Lung (tissue), 12 donors: ENCODE measurements around the gene SRSF6. TPM values are rescaled to one million over a fixed set of nuclear protein-coding genes. Genes with fewer than 3 reads are reported as not detected.

Experiments used
- ATAC-seq: fragments of 200-7000 bp; cut with Tn5 transposase; one replicate; pipeline ENCODE4 v1.9.1; 2020; ENCODE audit warnings: moderate number of reproducible peaks; ENCODE audit not compliant: insufficient read depth, low FRiP score
- DNase-seq, 3 donors: peaks; one replicate each; pipeline ENCODE4 v3.0.0-alpha.2; 2013 to 2017
- H3K27ac ChIP-seq, 2 donors: one replicate each; pipeline ENCODE4 v1.5.1; 2013; ENCODE audit warnings: mild to moderate bottlenecking in 2 of 2, moderate library complexity in 2 of 2, control low read depth in 1 of 2, inconsistent platforms in 1 of 2, low read depth in 1 of 2, low read length in 1 of 2
- H3K27me3 ChIP-seq, 3 donors: one replicate each; pipeline ENCODE4 v1.5.1; 2013; ENCODE audit warnings: low read length in 2 of 3; ENCODE audit not compliant: control insufficient read depth in 3 of 3, insufficient read depth in 3 of 3
- H3K36me3 ChIP-seq, 4 donors: one replicate each; pipeline ENCODE4 v1.5.1; 2013; ENCODE audit warnings: low read length in 4 of 4, mild to moderate bottlenecking in 1 of 4, moderate library complexity in 1 of 4; ENCODE audit not compliant: control insufficient read depth in 4 of 4, insufficient read depth in 4 of 4
- H3K4me1 ChIP-seq, 5 donors: one replicate each; pipeline ENCODE4 v1.5.1; 2013; ENCODE audit warnings: low read length in 5 of 5, mild to moderate bottlenecking in 2 of 5, moderate library complexity in 1 of 5; ENCODE audit not compliant: control insufficient read depth in 5 of 5, insufficient read depth in 5 of 5
- H3K4me3 ChIP-seq: one replicate; pipeline ENCODE4 v1.5.1; 2013; ENCODE audit warnings: mild to moderate bottlenecking, control low read depth, moderate library complexity
- H3K9ac ChIP-seq, 2 donors: one replicate each; pipeline ENCODE4 v1.5.1; 2013; ENCODE audit warnings: low read length in 2 of 2, control low read depth in 1 of 2; ENCODE audit not compliant: insufficient read depth in 1 of 2
- H3K9me3 ChIP-seq, 4 donors: one replicate each; pipeline ENCODE4 v1.5.1; 2013; ENCODE audit warnings: low read length in 3 of 4, mild to moderate bottlenecking in 1 of 4, moderate library complexity in 1 of 4; ENCODE audit not compliant: control insufficient read depth in 4 of 4, insufficient read depth in 3 of 4
- WGBS, 2 donors: extraction: QIAGEN DNeasy Blood & Tissue Kit; methylation state at CpG; one replicate each; pipeline ENCODE4 v1.1.7; 2013; 5-methylcytosine and 5-hydroxymethylcytosine counted together
- polyA plus RNA-seq, 2 donors: library from polyadenylated mRNA; stranded (reverse); fragments of 200-250 nt; gene quantifications; one replicate each; pipeline ENCODE4 v1.2.1, GENCODE V29; 2013
- total RNA-seq, 2 donors: library from RNA; depleted of rRNA in 1 of 2; stranded (reverse); fragments of >200 nt in 1 of 2; gene quantifications; one replicate each; pipeline ENCODE4 v1.2.1, GENCODE V29; 2014 to 2021
- TF ChIP-seq, protein P1 (sequence below): IDR thresholded peaks from 2 replicates; pipeline ENCODE4 v1.5.1; 2012; ENCODE audit warnings: mild to moderate bottlenecking; ENCODE audit errors: control extremely low read depth, extremely low read depth
- donor health status: control.
- donor health status: control.
- donor health status: Bipolar disorder and iron deficiency.
- donor health status: healthy.
- donor health status: DM: yes; HTN: yes; CAD: no.

Gene SRSF6
- total and polyA plus RNA-seq, 4 donors, result 61.9 to 102 (median 94.5) TPM

DNA sequence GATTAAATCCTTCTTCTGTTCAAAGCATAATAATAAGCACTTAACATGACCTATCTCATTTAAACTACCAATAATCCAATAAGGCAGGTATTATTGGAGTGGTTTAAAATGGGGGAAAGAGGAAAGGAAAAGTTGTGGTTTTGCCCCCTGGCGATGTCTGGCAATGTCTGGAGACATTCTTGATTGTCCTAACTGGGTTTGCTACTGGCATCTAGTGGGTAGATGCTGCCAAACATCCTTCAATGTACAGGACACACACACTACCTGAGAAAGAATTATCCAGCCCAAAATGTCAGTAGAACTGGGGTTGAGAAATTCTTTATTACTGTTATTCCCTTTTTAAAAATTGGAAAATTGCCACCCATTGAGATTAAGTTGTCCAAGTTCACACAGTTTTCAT, 25.2 kb upstream of the SRSF6 start:
- Histone ChIP-seq H3K27ac (no peak overlapping the region), H3K4me3 (no peak overlapping the region), H3K9me3 (no peaks in the 10 kb centered on the region), H3K9ac (no peak overlapping the region), H3K36me3 (no peaks in the 10 kb centered on the region), H3K27me3 (peaks cover 0 to under 1% (median 0%) of the 10 kb centered on the region in 3 donors), H3K4me1 (no peaks in the 10 kb centered on the region)
- 79 to 86% methylated on average over 1 of the region's 1 CpG for WGBS, 2 donors
- DNase-seq, result no peak
- TF ChIP-seq, protein P1, sequence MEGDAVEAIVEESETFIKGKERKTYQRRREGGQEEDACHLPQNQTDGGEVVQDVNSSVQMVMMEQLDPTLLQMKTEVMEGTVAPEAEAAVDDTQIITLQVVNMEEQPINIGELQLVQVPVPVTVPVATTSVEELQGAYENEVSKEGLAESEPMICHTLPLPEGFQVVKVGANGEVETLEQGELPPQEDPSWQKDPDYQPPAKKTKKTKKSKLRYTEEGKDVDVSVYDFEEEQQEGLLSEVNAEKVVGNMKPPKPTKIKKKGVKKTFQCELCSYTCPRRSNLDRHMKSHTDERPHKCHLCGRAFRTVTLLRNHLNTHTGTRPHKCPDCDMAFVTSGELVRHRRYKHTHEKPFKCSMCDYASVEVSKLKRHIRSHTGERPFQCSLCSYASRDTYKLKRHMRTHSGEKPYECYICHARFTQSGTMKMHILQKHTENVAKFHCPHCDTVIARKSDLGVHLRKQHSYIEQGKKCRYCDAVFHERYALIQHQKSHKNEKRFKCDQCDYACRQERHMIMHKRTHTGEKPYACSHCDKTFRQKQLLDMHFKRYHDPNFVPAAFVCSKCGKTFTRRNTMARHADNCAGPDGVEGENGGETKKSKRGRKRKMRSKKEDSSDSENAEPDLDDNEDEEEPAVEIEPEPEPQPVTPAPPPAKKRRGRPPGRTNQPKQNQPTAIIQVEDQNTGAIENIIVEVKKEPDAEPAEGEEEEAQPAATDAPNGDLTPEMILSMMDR, result no peak
- ATAC-seq, result no peak

GRCh38 chr20:43433250-43433854, 24.3 kb upstream of the SRSF6 start:
- TF ChIP-seq, protein P1, result no peak
- Histone ChIP-seq H3K9ac (no peak overlapping the region), H3K9me3 (no peaks in the 10 kb centered on the region), H3K27ac (no peak overlapping the region), H3K36me3 (no peaks in the 10 kb centered on the region), H3K4me3 (no peak overlapping the region), H3K27me3 (no peaks in the 10 kb centered on the region), H3K4me1 (no peaks in the 10 kb centered on the region)
- DNase-seq, result no peak
- WGBS, 2 donors, result 87 to 92% methylated on average over 4 of the region's 4 CpGs
- ATAC-seq, result no peak

GRCh38 chr20:43434565-43434964, 23.1 kb upstream of the SRSF6 start:
- TF ChIP-seq, protein P1, result no peak

More at GRCh38 chr20:43434565-43434964, 23.1 kb upstream of the SRSF6 start:
- ATAC-seq (no peak), DNase-seq (no peak)
- no peak overlapping the region for H3K9ac ChIP-seq
- 95 to 96% methylated on average over 6 of the region's 6 CpGs for WGBS, 2 donors
- no peak overlapping the region for H3K4me3 ChIP-seq
- no peaks in the 10 kb centered on the region for H3K36me3 ChIP-seq
- no peaks in the 10 kb centered on the region for H3K27me3 ChIP-seq
- no peak overlapping the region for H3K27ac ChIP-seq
- H3K4me1 ChIP-seq, result no peaks in the 10 kb centered on the region
- no peaks in the 10 kb centered on the region for H3K9me3 ChIP-seq
